ENCODE measurements around the gene PPP1R36. TPM values are rescaled to one million over a fixed set of nuclear protein-coding genes. Genes with fewer than 3 reads are reported as not detected.

The PPP1R36 gene
- total and polyA plus RNA-seq, 4 donors: 0.49 to 1.6 (median 1.4) TPM

- no peaks in the 10 kb centered on the region for H3K27me3 ChIP-seq (ENCODE audit: control insufficient read depth, insufficient read depth, low read length)
- peaks cover 13% of the 10 kb centered on the region for H3K4me1 ChIP-seq (ENCODE audit: control insufficient read depth, insufficient read depth, low read length)
- peaks cover 2% of the 10 kb centered on the region for H3K36me3 ChIP-seq (ENCODE audit: control insufficient read depth, insufficient read depth, low read length)
- peak overlapping the region; percentile 99 for H3K27ac ChIP-seq (ENCODE audit: low read depth, low read length)
- under 1% methylated on average over 50 of the region's 68 CpGs for WGBS (ENCODE audit: insufficient coverage)
- peak overlapping the region; percentile 98 for H3K4me3 ChIP-seq (ENCODE audit: low read depth, low read length)
- DNase-seq (ENCODE audit: low read depth in 4 of 6, low spot score in 6 of 6): peak; percentile 61 to 95 (median 76)
- H3K9me3 ChIP-seq (ENCODE audit: control insufficient read depth, insufficient read depth, low read length): no peaks in the 10 kb centered on the region
Measured at GRCh38 chr14:64504897-64505794, 44.6 kb upstream of the PPP1R36 start.

GRCh38 chr14:64506721-64507120 is 43.0 kb upstream of the PPP1R36 start:
- WGBS (ENCODE audit: insufficient coverage): no CpG with 5 or more reads among the region's 3 CpGs
- Histone ChIP-seq H3K27ac (ENCODE audit: low read depth, low read length) (no peak overlapping the region), H3K27me3 (ENCODE audit: control insufficient read depth, insufficient read depth, low read length) (no peaks in the 10 kb centered on the region), H3K9me3 (ENCODE audit: control insufficient read depth, insufficient read depth, low read length) (no peaks in the 10 kb centered on the region), H3K4me1 (ENCODE audit: control insufficient read depth, insufficient read depth, low read length) (peaks cover 10% of the 10 kb centered on the region), H3K36me3 (ENCODE audit: control insufficient read depth, insufficient read depth, low read length) (peaks cover 2% of the 10 kb centered on the region), H3K4me3 (ENCODE audit: low read depth, low read length) (peak overlapping the region; percentile 2)
- no peak for DNase-seq (ENCODE audit: low read depth in 4 of 6, low spot score in 6 of 6)

- Histone ChIP-seq H3K4me3 (ENCODE audit: low read depth, low read length) (no peak overlapping the region), H3K9me3 (ENCODE audit: control insufficient read depth, insufficient read depth, low read length) (no peaks in the 10 kb centered on the region), H3K4me1 (ENCODE audit: control insufficient read depth, insufficient read depth, low read length) (peaks cover 6% of the 10 kb centered on the region), H3K36me3 (ENCODE audit: control insufficient read depth, insufficient read depth, low read length) (peaks cover 2% of the 10 kb centered on the region), H3K27ac (ENCODE audit: low read depth, low read length) (no peak overlapping the region), H3K27me3 (ENCODE audit: control insufficient read depth, insufficient read depth, low read length) (no peaks in the 10 kb centered on the region)
- no peak for DNase-seq (ENCODE audit: low read depth in 4 of 6, low spot score in 6 of 6)
- WGBS (ENCODE audit: insufficient coverage): 86% methylated on average over 2 of the region's 4 CpGs
Measured at GRCh38 chr14:64507376-64508156, 42.2 kb upstream of the PPP1R36 start.

- no peak overlapping the region for H3K27ac ChIP-seq (ENCODE audit: low read depth, low read length)
- H3K9me3 ChIP-seq (ENCODE audit: control insufficient read depth, insufficient read depth, low read length): no peaks in the 10 kb centered on the region
- H3K27me3 ChIP-seq (ENCODE audit: control insufficient read depth, insufficient read depth, low read length): no peaks in the 10 kb centered on the region
- no peak overlapping the region for H3K4me3 ChIP-seq (ENCODE audit: low read depth, low read length)
- no peak for DNase-seq (ENCODE audit: low read depth in 4 of 6, low spot score in 6 of 6)
- H3K36me3 ChIP-seq (ENCODE audit: control insufficient read depth, insufficient read depth, low read length): peaks cover under 1% of the 10 kb centered on the region
- peaks cover 5% of the 10 kb centered on the region for H3K4me1 ChIP-seq (ENCODE audit: control insufficient read depth, insufficient read depth, low read length)
- 86% methylated on average over 1 of the region's 1 CpG for WGBS (ENCODE audit: insufficient coverage)
Measured at GRCh38 chr14:64508215-64508776, 41.5 kb upstream of the PPP1R36 start.

- H3K27me3 ChIP-seq (ENCODE audit: control insufficient read depth, insufficient read depth, low read length): no peaks in the 10 kb centered on the region
- no peaks in the 10 kb centered on the region for H3K9me3 ChIP-seq (ENCODE audit: control insufficient read depth, insufficient read depth, low read length)
- H3K27ac ChIP-seq (ENCODE audit: low read depth, low read length): no peak overlapping the region
- peaks cover 5% of the 10 kb centered on the region for H3K4me1 ChIP-seq (ENCODE audit: control insufficient read depth, insufficient read depth, low read length)
- 88% methylated on average over 7 of the region's 8 CpGs for WGBS (ENCODE audit: insufficient coverage)
- H3K4me3 ChIP-seq (ENCODE audit: low read depth, low read length): no peak overlapping the region
- no peaks in the 10 kb centered on the region for H3K36me3 ChIP-seq (ENCODE audit: control insufficient read depth, insufficient read depth, low read length)
- DNase-seq (ENCODE audit: low read depth in 4 of 6, low spot score in 6 of 6): no peak
Measured at GRCh38 chr14:64509036-64509435, 40.7 kb upstream of the PPP1R36 start.

GRCh38 chr14:64510825-64511671 is 38.7 kb upstream of the PPP1R36 start:
- Histone ChIP-seq H3K27me3 (ENCODE audit: control insufficient read depth, insufficient read depth, low read length) (no peaks in the 10 kb centered on the region), H3K4me1 (ENCODE audit: control insufficient read depth, insufficient read depth, low read length) (peaks cover 4% of the 10 kb centered on the region), H3K36me3 (ENCODE audit: control insufficient read depth, insufficient read depth, low read length) (no peaks in the 10 kb centered on the region), H3K27ac (ENCODE audit: low read depth, low read length) (no peak overlapping the region), H3K4me3 (ENCODE audit: low read depth, low read length) (no peak overlapping the region), H3K9me3 (ENCODE audit: control insufficient read depth, insufficient read depth, low read length) (no peaks in the 10 kb centered on the region)
- no CpG with 5 or more reads among the region's 4 CpGs for WGBS (ENCODE audit: insufficient coverage)
- peak; percentile 31 to 89 (median 54) for DNase-seq (ENCODE audit: low read depth in 4 of 6, low spot score in 6 of 6)

GRCh38 chr14:64513271-64513670 is 36.5 kb upstream of the PPP1R36 start:
- Histone ChIP-seq H3K4me3 (ENCODE audit: low read depth, low read length) (no peak overlapping the region), H3K36me3 (ENCODE audit: control insufficient read depth, insufficient read depth, low read length) (no peaks in the 10 kb centered on the region), H3K9me3 (ENCODE audit: control insufficient read depth, insufficient read depth, low read length) (no peaks in the 10 kb centered on the region), H3K27me3 (ENCODE audit: control insufficient read depth, insufficient read depth, low read length) (no peaks in the 10 kb centered on the region), H3K4me1 (ENCODE audit: control insufficient read depth, insufficient read depth, low read length) (no peaks in the 10 kb centered on the region), H3K27ac (ENCODE audit: low read depth, low read length) (no peak overlapping the region)
- WGBS (ENCODE audit: insufficient coverage): 100% methylated on average over 1 of the region's 2 CpGs
- no peak for DNase-seq (ENCODE audit: low read depth in 4 of 6, low spot score in 6 of 6)

- Histone ChIP-seq H3K4me1 (ENCODE audit: control insufficient read depth, insufficient read depth, low read length) (no peaks in the 10 kb centered on the region), H3K27ac (ENCODE audit: low read depth, low read length) (no peak overlapping the region), H3K27me3 (ENCODE audit: control insufficient read depth, insufficient read depth, low read length) (no peaks in the 10 kb centered on the region), H3K9me3 (ENCODE audit: control insufficient read depth, insufficient read depth, low read length) (no peaks in the 10 kb centered on the region), H3K4me3 (ENCODE audit: low read depth, low read length) (no peak overlapping the region), H3K36me3 (ENCODE audit: control insufficient read depth, insufficient read depth, low read length) (no peaks in the 10 kb centered on the region)
- WGBS (ENCODE audit: insufficient coverage): 60% methylated on average over 1 of the region's 1 CpG
- no peak for DNase-seq (ENCODE audit: low read depth in 4 of 6, low spot score in 6 of 6)
Measured at GRCh38 chr14:64515053-64515452, 34.7 kb upstream of the PPP1R36 start.

- H3K4me1 ChIP-seq (ENCODE audit: control insufficient read depth, insufficient read depth, low read length): no peaks in the 10 kb centered on the region
- WGBS (ENCODE audit: insufficient coverage): no CpG with 5 or more reads among the region's 1 CpG
- no peak overlapping the region for H3K4me3 ChIP-seq (ENCODE audit: low read depth, low read length)
- no peaks in the 10 kb centered on the region for H3K36me3 ChIP-seq (ENCODE audit: control insufficient read depth, insufficient read depth, low read length)
- no peak for DNase-seq (ENCODE audit: low read depth in 4 of 6, low spot score in 6 of 6)
- no peaks in the 10 kb centered on the region for H3K9me3 ChIP-seq (ENCODE audit: control insufficient read depth, insufficient read depth, low read length)
- no peak overlapping the region for H3K27ac ChIP-seq (ENCODE audit: low read depth, low read length)
- H3K27me3 ChIP-seq (ENCODE audit: control insufficient read depth, insufficient read depth, low read length): no peaks in the 10 kb centered on the region
Measured at GRCh38 chr14:64516969-64517368, 32.8 kb upstream of the PPP1R36 start.

Data from spinal cord (tissue), 10 donors.